ENCODE results near the gene CRACR2B.

CRACR2B gene

DNA sequence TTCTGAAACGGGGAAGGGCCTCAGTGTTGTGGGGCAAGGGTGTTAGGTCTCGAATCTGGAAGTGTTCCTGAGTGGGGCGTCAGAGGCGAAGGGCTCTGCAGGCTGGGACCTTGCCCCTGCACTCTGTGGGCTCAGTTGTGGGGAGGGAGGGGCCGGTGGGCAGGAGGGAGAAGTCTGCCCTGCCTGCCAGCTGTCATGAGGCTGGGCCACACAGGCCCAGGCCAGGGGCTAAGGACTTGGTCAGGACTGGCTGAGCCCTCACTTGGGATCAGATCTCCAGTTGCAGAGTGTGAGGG is at the start of gene CRACR2B:
TSS of gene CRACR2B (plus strand) at position 23 of the 296 bp plus-strand sequence. CDS start 689 bp downstream, outside the sequence.
- no peak for DNase-seq

DNA sequence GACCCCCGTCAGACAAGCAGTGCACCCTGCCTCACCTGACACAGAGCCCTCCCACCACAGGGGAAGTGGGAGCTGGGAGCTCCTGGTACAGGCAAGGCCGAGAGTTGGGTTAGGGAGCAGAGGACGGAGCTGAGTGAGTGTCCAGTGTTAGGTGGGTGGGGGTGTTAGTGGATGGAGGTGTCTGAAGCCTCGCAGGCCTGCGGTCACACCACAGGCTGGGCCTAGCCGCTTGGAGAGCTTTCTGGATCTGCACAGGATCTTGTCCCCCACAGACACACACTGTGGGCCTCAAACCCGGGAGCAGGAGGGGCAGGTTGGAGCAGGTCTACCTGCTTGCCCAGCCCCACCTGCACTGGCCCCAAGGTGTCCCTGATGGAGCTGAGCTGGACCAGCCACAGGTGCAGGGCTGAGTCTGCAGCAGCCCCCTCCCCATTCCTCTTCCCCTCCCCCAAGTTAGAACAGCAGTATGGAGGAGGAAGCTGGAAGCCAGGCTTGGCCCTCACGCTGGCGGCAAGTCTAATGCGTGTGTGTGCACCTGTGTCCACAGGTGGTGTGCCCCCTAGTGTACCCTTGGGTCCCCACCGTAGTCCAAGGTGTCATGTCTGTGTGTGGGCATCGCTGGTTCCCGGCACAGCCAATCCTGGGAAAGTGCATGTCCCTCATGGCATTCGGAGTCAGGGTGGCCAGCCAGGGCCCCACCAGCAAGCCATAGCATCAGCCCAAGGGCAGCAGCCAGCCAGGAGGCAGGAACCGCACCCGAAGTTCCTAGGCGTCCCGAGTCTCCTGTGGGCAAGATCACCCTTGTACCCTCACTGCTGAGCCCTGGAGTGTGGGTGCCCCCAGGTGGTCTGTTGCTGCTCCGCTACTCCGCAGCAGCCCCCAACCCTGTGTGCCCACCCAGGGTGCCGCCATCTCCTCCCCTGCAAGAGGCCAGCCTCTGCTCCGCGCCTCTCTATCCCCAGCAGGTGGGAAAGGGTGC is 48.5 kb upstream of the CRACR2B start:
- no peak for DNase-seq

GRCh38 chr11:779955-780532 is 47.7 kb upstream of the CRACR2B start:
- no peak for DNase-seq

- DNase-seq, result no peak
Observed at GRCh38 chr11:782264-783174, 45.2 kb upstream of the CRACR2B start.

DNA sequence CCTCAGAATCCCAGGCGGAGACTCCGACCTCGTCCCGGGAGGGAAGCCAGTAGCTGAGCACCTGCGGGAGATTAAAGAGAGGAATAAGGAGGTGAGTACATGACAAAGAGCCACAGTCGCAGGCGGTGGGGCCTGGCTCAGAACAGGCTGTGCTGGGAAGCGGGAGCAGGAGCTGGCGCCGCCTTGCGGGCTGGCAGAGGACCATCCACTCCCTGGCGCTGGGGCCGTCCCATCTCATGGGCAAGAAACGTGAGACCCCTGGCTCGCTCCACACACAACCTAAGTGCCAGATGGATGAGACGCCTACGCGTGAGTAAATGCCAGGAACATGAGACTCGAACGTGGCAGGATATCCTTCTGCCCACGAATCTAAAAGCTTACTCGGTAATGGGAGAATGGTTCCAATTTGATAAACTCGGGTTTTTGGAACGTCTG is 44.1 kb upstream of the CRACR2B start:
- DNase-seq, result peak; percentile 44

GRCh38 chr11:786235-787083 is 41.3 kb upstream of the CRACR2B start:
- no peak for DNase-seq

DNA sequence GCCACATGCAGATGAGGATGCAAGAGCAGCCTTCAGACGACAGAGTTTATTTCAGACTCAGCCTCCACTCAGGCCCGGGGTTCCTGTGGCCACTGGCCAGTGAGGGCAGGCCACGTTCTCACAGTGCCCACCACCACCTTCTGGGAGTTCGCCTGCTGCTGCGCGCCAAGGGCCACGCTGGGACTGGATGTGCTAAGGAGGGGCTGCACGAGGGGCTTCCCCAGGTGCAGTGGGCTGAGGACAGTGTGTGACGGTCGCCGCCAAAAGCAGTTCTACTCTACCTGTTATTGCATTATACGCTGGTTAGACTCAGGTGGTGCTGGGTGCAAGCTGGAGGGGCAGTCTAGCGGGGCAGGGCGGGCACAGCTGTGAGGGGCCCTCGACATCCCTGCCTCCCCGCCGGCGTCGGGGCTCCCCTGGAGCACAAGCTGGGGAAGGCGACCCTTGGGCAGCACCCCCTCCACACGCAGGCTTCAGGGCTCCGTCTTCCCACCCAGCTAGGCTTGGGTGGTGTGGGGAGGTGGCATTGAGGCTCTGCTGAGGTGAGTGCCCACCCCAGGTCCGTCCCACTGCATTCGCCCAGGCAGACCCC is 40.5 kb upstream of the CRACR2B start:
- no peak for DNase-seq

DNA sequence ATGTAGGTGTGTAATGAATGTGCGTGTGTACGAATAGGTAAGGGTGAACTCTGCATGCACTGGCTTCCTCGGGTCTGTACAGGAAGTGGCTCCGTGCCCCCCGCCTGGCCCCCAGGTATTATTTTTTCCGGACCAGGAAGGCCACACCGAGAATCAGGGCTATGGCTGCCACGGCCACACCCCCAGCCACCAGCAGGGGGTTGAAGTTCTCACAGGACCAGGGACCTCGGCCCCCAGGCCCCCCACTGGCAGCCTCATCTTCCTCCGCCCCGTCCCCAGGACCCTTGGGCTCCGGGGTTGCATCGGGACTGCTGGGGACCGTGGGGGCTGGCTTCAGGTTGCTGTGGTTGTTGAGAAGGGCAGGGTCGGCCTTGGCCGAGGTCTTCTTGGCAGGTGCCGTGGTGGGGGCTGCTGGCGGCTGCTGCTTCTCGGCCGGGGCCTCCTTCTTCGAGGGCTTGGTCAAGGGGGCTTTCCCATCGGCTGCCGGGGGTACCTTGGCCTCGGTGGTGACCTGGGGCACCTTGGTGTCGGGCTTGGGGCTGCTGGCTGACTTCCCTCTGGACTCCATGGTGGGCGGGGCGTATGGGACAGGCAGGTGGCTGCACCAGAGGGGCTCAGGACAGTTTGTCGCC is 39.6 kb upstream of the CRACR2B start:
- no peak for DNase-seq

DNA sequence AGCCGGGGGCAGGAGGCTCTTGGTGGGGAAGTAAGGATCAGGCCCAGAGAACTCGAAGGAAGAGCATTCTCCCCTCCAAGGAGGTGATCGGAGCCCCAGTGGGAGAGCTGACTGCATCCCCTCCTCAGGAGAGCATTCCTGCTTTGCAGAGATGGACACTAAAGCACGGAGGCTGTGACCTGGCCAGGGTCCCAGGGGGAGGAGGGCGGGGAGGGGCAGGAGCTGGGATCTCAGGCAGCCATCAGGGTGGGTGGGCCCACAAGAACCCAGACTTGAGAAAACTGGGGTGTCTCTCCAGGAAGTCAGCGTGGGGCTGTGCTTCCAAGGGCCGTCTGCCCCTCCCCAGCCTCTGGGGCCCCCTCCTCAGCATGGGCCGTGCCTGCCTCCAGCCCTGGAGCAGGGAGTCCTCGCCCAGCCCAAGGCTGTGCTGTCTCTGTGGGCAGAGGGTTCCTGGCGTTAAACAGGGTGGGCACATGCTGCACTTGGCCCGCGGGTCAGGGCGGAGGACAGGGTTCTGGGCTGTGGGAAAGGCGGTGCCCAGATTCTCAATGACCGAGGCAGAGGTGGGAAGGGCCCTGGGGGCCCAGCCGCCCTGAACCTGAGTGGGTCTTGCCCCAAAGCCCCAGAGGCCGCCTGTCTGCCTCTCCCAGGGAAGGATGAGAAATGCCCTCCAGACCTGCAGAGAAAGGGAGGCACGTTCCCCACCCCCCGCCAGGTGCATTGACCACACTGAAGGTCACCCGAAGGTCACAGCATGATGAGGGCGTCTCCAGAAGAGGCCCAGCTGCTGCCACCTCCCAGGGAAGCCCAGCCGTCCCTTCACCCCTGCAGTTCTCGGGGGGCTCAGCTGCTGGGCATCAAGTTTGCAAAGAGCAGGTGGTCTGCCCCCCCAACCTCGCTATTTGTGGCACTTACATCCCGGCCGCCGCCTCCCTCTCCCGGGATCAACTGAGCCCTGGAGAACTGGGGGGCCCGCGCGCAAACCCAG is 38.5 kb upstream of the CRACR2B start:
- no peak for DNase-seq

DNA sequence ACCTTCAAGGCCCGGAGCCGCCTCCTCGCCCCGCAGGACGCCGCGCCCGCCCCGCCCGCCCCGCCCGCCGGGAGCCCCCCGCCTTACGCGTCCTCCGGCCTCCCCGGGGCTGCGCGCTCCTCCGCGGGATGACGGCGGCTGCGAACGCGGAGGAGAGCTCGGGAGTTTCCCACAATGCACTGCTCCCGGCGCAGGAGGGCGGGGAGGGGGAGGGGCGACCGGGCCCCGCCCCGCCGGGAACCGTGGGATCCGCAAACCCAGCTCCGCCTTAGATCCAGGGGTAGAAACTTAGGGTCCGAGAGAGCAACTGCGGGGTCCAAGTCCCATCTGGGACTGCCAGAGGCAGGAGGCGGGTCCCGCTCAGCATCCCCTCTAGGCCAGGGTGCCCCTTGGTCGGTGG is 37.8 kb upstream of the CRACR2B start, which contains the start of gene CEND1:
TSS of gene CEND1 (minus strand) at position 148 of the 400 bp plus-strand sequence. CDS start 1,514 bp downstream, outside the sequence.
- DNase-seq, result peak; percentile 57

GRCh38 chr11:790721-791564 is 36.8 kb upstream of the CRACR2B start:
- peak; percentile 17 for DNase-seq

DNA sequence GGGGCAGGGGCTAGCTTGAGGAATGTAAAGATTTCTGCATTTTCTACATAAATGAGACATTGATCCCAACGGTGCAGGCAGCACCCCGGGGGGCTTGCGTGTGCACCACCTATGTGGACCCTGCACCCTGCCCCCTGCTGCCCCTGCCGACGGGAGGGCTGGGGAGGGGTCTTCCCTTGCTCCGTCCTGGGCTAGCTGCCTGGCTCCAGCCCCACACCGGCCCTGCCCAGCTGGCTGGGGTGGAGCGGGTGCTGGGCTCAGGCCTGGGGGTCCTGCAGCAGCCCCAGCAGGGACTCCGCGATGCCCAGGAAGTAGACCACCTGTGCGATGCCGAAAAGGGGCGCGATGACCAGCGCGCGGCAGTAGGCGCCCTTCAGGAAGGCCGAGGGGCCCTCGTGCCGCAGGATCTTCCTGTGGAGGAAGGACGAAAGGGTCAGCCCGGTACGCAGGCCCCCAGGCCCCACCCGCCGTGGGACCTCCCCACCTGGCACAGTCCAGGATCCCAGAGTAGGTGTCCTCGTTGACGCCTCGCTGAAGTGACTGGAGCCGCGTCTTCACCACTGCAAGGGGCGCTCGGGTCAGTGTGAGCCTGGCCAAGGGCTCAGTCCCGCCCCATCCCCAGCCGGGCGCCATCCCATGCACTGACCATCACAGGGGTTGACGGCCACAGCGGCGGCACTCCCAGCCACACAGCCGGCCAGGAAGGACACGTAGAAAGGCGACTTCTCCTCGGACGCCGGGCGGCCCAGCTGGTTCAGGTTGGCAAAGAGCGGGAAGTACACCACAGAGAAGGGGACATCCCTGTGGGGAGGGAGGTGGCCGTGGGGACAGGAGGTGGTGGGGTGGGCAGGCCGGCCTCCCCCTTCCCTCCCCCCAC is 35.8 kb upstream of the CRACR2B start:
- DNase-seq, result no peak

- no peak for DNase-seq
Observed at GRCh38 chr11:792535-792821, 35.2 kb upstream of the CRACR2B start.

DNA sequence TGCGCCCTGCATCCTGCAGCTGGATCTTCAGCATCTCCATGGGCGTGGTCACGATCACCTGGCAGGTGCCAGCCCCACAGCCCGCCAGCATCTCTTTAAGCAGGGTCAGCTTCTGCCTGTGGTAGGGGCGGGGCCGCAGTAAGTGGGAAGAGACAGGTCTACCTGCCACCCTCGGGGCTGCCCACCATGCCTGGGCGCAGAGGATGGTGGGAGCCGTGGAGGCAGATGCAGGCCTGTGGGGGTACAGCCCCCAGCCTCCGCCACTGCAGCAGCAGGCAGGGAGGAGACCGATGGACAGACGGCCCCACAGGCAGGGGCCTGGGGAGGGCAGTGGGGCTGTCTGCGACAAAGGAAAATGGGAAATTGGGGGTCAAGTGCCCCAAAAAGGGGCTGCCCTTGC is 34.8 kb upstream of the CRACR2B start:
- peak; percentile 7 for DNase-seq

- DNase-seq, result no peak
Observed at GRCh38 chr11:793556-793955, 34.2 kb upstream of the CRACR2B start.

DNA sequence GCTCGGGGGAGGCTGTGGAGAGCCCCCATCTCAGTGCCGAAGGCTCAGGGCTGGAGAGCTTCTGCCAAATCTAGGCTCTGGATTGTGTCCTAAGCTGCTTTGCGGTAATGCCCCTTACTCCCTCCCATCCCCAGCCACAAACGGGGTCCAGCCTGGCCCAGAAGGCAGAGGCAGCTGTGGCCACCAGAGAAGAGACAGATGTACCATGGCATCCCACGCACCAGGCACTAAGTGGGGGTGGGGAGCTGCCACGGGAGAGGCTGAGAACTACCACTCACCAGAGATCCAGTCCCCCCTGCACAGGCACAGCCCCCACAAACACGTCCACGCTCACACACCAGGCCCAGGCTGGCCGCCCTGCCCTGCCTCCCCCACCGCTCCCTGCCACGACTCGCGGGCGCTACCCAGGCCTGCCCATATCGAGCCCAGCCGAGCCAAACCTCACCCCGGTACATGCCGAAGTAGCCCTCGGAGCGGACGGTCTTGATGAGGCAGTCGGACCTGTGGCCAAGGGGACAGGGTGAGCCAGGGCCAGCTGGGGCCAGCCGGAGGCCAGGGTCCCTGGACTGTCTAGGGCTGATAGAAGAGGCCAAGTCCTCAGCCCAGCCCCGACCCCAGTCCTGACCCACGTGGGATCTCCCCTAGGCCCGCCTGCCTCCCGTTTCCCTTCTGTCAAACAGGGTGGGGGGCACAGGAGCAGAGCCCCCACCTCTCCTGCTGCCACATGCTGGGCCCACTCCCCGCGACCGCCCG is 33.5 kb upstream of the CRACR2B start:
- no peak for DNase-seq
